Suprapubic skin (tissue), 4 donors: ENCODE measurements around the gene CACNA1I.

Experiments used
- CTCF ChIP-seq, 2 donors: fragments of 200-600 bp in 1 of 2; fragments of 450-650 bp in 1 of 2; sonication (generic) in 1 of 2; IDR thresholded peaks; one replicate each; pipeline ENCODE4 v1.5.1; 2016 to 2019; ENCODE audit warnings: antibody characterized with exemption in 2 of 2, mild to moderate bottlenecking in 1 of 2, moderate library complexity in 1 of 2
- EP300 ChIP-seq: sonication (generic); formaldehyde crosslinking; IDR thresholded peaks from one replicate; pipeline ENCODE4 v1.6.1; 2017; ENCODE audit warnings: antibody characterized with exemption
- POLR2A ChIP-seq, 2 donors: fragments of 450-650 bp; IDR thresholded peaks; one replicate each; pipeline ENCODE4 v1.6.1; 2017; ENCODE audit warnings: antibody characterized with exemption in 2 of 2, mild to moderate bottlenecking in 2 of 2, moderate library complexity in 2 of 2
- POLR2AphosphoS5 ChIP-seq, 3 donors: sonication (generic); formaldehyde crosslinking; IDR thresholded peaks; one replicate each; pipeline ENCODE4 v1.6.1; 2017; ENCODE audit warnings: antibody characterized with exemption in 3 of 3

DNA sequence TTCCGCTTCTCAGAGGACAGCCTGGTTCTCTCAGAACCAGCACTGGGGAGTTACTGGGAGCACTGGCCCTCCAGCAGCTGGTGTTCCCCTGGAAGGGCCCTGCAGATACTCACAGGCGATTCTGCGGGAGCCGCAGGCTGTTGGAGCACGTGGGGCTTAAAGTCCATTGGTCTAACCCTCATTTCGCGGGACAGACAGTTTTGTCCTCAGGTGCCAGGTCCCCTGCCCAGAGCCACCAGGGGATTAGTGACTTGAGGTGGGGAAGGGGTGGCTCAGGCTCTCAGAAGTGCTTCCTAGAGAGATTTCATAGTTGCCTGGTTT is 53.9 kb downstream of the CACNA1I start:
- no peak for TF ChIP-seq CTCF (IDR thresholded peaks at IDR 0.05)
- TF ChIP-seq POLR2A (IDR thresholded peaks at IDR 0.05) = no peak
- no peak for TF ChIP-seq POLR2AphosphoS5 (IDR thresholded peaks at IDR 0.05)
- TF ChIP-seq EP300 = no peak
